ENCODE data around the gene EPS8L1. TPM values are rescaled to one million over a fixed set of nuclear protein-coding genes. Genes with fewer than 3 reads are reported as not detected.

EPS8L1 gene
- total RNA-seq, 1 experiment from 2014 or later = 7.3 TPM

DNA sequence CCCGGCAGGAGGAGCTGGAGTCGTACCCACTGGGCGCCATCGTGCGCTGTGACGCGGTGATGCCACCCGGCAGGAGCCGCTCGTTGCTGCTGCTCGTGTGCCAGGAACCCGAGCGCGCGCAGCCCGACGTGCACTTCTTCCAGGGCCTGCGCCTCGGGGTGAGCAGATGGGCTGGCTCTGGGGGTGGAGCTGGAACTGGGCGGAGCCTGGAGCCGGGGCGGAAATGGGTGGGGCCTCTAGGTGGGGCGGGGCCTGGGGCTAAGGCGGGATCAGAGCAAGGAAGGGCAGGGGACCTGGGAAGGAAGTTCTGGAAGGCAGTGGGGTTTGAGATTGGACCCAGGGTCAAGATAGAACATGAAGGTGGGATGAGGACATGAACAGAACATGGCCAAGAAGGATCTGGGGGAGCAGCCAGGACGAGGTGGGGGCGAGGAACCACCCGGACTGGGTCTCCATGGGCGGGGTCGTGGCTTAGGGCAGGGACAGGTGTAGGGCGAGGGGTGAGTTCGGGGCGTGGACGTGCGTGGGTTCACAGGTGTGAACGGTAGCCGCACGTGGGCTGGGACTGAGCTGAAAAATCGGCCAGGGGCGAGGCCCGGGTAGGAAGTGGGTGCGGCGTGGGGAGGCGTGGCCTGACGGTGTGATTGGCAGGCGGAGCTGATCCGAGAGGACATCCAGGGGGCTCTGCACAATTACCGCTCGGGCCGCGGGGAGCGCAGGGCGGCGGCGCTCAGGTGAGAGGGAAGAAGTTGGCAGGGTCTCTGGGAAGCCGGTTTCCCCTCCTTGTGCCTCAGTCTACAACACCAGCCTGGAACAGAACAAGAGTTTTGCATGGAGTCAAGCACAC is 4.7 kb downstream of the EPS8L1 start:
- peak; percentile 53 for DNase-seq (ENCODE audit: low read depth)

DNA sequence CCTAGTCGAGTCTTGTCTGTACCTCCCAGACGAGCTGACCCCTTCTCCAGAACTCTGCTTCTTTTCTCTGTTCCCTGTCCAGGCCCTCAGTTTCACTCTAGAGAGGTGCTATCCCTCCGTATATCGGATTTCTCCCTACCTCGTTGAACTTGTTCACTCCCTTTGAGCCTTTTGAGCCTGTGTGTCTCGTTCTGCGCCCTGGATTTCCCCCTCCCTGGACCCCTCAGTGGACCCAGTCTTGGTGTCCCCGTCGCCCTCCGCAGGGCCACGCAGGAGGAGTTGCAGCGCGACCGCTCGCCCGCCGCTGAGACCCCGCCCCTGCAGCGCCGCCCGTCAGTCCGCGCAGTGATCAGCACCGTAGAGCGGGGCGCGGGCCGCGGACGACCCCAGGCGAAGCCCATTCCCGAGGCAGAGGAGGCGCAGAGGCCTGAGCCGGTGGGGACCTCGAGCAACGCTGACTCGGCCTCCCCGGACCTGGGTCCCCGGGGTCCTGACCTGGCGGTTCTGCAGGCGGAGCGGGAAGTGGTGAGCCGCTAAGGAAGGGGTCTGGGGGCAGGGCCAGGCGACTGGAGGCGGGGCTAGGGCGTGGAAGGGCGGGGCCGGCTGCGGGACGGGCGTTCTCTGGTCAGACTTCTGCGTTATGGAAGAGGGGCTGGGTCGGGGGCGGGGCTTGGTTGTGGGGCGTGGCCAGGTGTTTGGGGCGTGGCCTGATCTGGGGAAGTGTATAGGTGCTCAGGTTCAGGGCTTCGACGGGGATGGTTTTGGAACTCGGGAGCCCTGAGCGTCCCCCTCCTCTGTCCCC is 5.5 kb downstream of the EPS8L1 start:
- peak; percentile 46 for DNase-seq (ENCODE audit: low read depth)

GRCh38 chr19:55081770-55082019 is 6.0 kb downstream of the EPS8L1 start:
- no peak for DNase-seq (ENCODE audit: low read depth)

GRCh38 chr19:55082020-55082851 is 6.6 kb downstream of the EPS8L1 start:
- no peak for DNase-seq (ENCODE audit: low read depth)

GRCh38 chr19:55083004-55083850 is 7.6 kb downstream of the EPS8L1 start:
- DNase-seq (ENCODE audit: low read depth) = no peak

DNA sequence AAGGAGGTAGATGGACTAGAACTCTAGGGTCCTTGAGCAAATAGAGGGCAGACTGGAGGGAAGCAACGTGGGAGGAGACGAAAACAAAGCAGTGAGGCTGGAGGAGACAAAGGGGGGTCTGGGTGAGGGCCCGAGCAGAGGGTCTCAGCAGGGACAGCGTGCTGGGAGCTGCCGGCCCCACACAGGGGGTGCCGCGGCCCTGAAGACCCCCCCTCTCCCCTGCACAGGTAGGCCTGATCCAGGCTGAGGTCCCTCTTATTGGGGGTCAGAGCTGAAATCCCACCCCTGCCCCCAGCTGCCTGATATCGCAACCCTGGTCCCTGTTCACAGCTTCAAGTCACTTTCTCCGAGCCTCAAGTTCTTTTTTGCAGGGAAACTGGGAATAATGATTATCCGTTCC is 8.7 kb downstream of the EPS8L1 start:
- DNase-seq (ENCODE audit: low read depth) = no peak

GRCh38 chr19:55085923-55086715 is 10.4 kb downstream of the EPS8L1 start:
- no peak for DNase-seq (ENCODE audit: low read depth)

DNA sequence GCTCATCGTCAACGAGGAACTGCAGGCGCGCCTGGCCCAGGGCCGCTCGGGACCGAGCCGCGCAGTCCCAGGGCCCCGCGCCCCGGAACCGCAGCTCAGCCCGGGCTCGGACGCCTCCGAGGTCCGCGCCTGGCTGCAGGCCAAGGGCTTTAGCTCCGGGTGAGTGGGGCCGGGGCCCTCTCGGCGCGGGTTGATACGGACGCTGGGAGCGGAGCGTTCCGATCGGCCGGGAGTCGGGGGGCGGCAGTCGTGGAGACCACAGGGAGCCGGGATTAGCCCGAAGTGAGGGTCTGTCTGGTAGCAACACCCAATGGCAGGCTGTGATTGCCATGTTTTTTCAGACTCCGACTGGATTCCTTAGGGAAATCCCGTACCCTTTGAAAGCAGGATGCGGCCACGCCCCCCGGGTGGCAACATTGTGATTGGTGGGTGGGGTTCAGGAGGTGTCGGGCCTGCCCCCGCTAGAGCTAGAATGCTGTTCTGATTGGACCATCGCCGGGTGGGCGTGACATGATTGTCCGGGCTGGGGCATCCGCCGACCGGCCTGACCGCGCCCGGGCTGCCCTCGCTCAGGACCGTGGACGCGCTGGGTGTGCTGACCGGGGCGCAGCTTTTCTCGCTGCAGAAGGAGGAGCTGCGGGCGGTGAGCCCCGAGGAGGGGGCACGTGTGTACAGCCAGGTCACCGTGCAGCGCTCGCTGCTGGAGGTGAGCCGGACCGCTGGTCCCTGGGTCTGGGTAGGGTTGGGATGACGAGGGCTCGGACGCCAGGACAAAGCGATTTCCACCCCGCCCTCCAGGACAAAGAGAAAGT is 11.3 kb downstream of the EPS8L1 start:
- DNase-seq (ENCODE audit: low read depth) = no peak

DNA sequence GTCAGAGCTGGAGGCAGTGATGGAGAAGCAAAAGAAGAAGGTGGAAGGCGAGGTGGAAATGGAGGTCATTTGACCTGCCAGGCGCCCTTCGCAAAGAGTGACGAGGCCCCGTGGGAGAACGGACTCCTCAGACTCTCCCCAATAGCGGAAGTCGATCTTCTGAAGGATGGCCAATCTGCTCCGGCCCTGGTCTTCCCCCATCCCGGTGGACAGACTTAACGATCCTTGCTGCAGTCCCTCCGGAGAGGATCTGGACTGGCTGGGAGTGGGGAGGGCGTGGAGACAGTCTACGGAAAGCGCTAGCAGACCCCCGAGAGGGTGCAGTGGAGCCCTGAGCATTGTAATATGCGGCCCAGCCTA is 11.9 kb downstream of the EPS8L1 start:
- DNase-seq (ENCODE audit: low read depth) = no peak

DNA sequence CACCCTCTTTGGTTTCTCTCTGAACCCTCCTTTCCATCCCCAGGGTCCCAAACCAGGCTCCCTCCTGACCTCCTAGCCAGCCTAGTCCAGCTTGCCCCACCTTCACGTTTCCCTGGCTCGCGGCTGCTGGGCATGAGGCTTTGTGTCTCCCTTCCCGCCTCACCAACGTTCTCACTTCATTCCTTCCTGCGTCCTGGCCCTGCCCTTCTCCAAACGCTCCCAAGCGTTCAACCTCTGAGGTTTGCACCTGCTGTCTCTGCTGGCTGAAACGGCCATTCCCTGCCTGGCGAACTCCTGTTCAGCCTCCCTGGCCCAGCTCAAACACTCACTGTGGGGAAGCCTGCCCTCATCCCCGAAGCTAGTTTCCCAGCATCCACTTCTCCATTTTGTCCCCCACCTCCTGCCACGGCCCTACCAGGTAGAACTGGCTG is 12.4 kb downstream of the EPS8L1 start:
- DNase-seq (ENCODE audit: low read depth) = no peak

GRCh38 chr19:55088543-55089341 is 13.1 kb downstream of the EPS8L1 start:
- peak; percentile 44 for DNase-seq (ENCODE audit: low read depth)

DNA sequence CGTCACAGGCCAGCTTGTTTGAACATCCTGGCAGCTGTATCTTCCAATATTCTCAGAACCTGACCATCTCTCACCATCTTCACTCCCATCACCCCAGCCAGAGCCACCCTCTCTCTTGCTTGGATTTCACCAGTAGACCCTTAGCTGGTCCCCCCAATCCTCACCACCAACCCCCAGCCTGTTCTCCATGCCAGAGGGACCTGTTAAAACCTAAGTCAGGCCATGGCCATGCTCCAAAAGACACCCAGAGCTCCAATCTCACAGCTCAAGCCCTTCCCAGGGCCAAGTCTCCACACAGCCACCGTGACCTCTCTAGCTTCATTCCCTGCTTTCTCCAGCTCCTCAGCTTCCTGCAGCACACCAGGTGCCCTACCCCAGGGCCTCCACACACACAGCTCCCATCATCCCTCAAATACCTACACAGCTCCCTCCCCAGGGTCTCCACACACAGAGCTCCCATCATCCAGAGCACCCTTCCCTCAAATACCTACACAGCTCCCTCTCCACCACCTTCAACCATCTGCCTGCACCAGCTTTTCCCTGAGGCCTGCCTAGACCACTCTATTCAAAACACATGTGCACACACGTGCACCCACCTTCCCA is 13.8 kb downstream of the EPS8L1 start:
- no peak for DNase-seq (ENCODE audit: low read depth)

DNA sequence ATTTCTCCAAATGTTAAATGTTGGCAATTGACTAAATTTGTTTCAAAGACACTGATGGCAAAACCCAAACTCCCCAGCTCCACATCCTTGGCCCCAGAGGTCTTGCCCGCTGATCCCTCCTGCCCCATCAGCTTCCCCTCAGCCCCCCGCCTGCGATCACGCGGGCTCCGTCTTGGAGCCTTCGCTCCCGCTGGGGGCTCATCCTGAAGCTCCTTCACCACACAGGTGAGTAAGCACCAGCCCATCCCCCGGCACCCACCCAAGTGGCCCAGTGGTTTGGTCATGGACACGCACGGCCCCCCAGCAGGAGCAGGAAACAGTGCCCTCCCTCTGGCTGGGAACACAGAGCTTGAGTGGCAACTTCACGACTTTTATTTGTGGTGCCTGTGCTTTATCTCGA is 14.9 kb downstream of the EPS8L1 start:
- DNase-seq (ENCODE audit: low read depth) = no peak

GRCh38 chr19:55091126-55091910 is 15.6 kb downstream of the EPS8L1 start:
- DNase-seq (ENCODE audit: low read depth) = no peak

DNA sequence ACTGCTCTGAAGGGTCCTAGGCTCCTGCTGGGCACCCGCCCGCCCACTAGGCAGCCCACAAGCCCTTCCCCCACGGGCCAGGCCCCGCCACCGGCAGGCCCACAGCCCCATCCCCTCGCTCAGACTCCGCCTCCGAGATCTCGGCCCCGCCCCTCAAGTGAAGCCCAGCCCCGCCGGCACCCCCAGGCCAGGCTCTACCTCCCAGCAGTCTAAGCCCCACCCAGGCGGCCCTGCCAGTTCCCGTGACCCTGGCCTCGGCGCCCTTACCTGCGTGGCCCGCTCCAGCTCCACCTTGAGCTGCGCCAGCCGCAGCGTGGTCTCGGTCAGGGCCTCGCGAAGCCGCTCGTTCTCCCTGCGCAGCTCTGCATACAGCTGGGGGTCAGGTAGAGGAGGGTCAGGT is 16.3 kb downstream of the EPS8L1 start:
- no peak for DNase-seq (ENCODE audit: low read depth)

DNA sequence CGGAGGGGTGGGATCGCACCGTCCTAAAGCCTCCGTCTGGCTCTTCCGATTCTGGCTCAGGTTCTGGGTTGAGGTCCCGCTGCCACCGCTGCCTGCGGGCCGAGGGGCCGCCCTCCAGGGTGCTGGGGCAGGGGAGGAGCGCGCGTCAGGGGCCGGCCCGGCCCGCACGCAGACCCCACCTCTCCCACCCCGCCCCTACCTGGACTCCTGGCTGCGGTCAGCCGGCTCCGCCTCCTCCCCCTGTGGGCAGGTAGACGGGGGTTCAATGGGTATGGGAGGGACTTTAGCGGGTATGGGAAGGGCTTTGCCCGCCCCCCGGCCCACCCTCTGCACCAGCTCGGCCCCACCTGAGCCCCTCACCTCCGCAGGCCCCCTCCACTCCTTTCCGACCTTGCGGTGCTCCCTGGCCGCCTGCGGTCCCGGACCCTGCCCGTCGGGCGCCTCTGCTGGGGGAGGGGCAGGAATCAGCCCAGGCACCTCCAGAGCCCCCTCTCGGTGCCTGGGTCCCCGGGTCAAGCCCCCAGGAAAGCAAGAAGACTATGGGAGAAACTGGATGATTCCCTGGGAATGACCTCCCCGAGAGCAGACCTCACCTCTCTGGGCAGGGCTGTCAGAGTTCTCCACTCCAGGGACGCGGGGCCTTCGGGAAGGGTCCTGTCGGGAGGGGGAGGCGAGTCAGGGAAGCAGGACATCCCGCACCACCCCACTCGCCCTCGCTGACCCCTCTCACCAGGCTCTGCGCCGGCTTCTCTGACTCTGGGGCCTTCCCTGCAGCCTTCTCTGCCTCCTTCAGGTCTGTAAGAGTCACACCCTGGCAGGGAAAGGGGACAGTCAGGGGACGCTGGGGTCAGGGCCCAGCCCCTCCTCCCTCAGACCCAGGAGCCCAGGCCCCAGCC is 17.0 kb downstream of the EPS8L1 start:
- DNase-seq (ENCODE audit: low read depth) = no peak

Data from HT1080 (cell line).